Esophagus squamous epithelium (tissue), 4 donors: Measurements from ENCODE around the gene TMEM213.

Experiments used
- POLR2A ChIP-seq, 4 donors: fragments of 450-650 bp; IDR thresholded peaks; one replicate each; pipeline ENCODE4 v1.6.1; 2017; ENCODE audit warnings: antibody characterized with exemption in 4 of 4, mild to moderate bottlenecking in 4 of 4, moderate library complexity in 3 of 4
- TF ChIP-seq, protein P1 (sequence below), 6 experiments: fragments of 450-650 bp in 4 of 6; fragments of 200-600 bp in 2 of 6; sonication (generic) in 2 of 6; IDR thresholded peaks; one replicate each; pipeline ENCODE4 v1.5.1; 2016 to 2019; ENCODE audit warnings: antibody characterized with exemption in 6 of 6, mild to moderate bottlenecking in 4 of 6, moderate library complexity in 4 of 6

DNA sequence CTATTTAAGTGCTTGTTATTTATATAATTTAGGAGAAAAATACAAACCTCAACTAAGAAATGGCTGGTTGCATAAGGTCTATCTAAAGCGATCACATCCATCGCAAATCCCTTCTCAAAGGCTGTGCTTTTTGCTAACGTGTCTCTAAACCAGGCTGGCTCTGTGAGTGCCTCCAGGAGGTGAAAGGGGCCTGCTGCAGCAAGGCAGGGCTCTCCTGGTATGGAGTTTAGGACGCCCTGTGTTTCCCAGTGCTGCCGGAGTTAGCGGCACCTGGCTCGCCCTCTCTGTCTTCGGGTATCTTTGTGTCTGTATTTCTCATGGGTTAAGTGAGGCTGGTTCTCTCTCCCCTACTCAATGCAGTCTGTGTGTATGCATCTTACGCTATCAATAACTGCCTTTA, 68.6 kb downstream of the TMEM213 start:
- TF ChIP-seq, protein P1, sequence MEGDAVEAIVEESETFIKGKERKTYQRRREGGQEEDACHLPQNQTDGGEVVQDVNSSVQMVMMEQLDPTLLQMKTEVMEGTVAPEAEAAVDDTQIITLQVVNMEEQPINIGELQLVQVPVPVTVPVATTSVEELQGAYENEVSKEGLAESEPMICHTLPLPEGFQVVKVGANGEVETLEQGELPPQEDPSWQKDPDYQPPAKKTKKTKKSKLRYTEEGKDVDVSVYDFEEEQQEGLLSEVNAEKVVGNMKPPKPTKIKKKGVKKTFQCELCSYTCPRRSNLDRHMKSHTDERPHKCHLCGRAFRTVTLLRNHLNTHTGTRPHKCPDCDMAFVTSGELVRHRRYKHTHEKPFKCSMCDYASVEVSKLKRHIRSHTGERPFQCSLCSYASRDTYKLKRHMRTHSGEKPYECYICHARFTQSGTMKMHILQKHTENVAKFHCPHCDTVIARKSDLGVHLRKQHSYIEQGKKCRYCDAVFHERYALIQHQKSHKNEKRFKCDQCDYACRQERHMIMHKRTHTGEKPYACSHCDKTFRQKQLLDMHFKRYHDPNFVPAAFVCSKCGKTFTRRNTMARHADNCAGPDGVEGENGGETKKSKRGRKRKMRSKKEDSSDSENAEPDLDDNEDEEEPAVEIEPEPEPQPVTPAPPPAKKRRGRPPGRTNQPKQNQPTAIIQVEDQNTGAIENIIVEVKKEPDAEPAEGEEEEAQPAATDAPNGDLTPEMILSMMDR (IDR thresholded peaks at IDR 0.05): no peak
- no peak for TF ChIP-seq POLR2A (IDR thresholded peaks at IDR 0.05)
